Mesendoderm (in vitro differentiated cells): Measurements from ENCODE around the gene TSHZ2.

Experiments used
- DNase-seq: peaks from one replicate; pipeline ENCODE4 v3.0.0; 2013
- H2AK5ac ChIP-seq: 2 replicates; pipeline ENCODE4 v1.6.1; 2013; ENCODE audit warnings: low read length, inconsistent platforms
- H2BK120ac ChIP-seq: 2 replicates; pipeline ENCODE4 v1.6.1; 2013; ENCODE audit warnings: low read depth, mild to moderate bottlenecking, low read length, moderate library complexity, mixed read lengths
- H2BK15ac ChIP-seq: replicated peaks from 2 replicates; pipeline ENCODE4 v1.6.1; 2013; ENCODE audit warnings: low read depth, mild to moderate bottlenecking, moderate library complexity
- H2BK5ac ChIP-seq: 2 replicates; pipeline ENCODE4 v1.6.1; 2013; ENCODE audit warnings: low read length, inconsistent platforms
- H3K18ac ChIP-seq: 2 replicates; pipeline ENCODE4 v1.6.1; 2013; ENCODE audit warnings: mild to moderate bottlenecking, low read length, mixed read lengths
- H3K23ac ChIP-seq: one replicate; pipeline ENCODE4 v1.6.1; 2013; ENCODE audit warnings: low read length
- H3K27ac ChIP-seq: 2 replicates; pipeline ENCODE4 v1.5.1; 2013; ENCODE audit warnings: low read depth, mild to moderate bottlenecking, inconsistent platforms, low read length, moderate library complexity
- H3K27me3 ChIP-seq: 2 replicates; pipeline ENCODE4 v1.6.1; 2013; ENCODE audit warnings: low read length, control low read depth, mild to moderate bottlenecking, inconsistent platforms; ENCODE audit not compliant: insufficient read depth, poor library complexity
- H3K36me3 ChIP-seq: 2 replicates; pipeline ENCODE4 v1.6.1; 2013; ENCODE audit warnings: low read length, inconsistent platforms; ENCODE audit not compliant: control insufficient read depth, insufficient read depth
- H3K4ac ChIP-seq: one replicate; pipeline ENCODE4 v1.6.1; 2013; ENCODE audit warnings: low read depth, mild to moderate bottlenecking, low read length, moderate library complexity
- H3K4me1 ChIP-seq: 2 replicates; pipeline ENCODE4 v1.6.1; 2013; ENCODE audit warnings: low read depth, low read length, inconsistent platforms; ENCODE audit not compliant: control insufficient read depth
- H3K4me2 ChIP-seq: 2 replicates; pipeline ENCODE4 v1.6.1; 2013; ENCODE audit warnings: low read length
- H3K4me3 ChIP-seq: 2 replicates; pipeline ENCODE4 v1.5.1; 2013; ENCODE audit warnings: mild to moderate bottlenecking, low read length
- H3K56ac ChIP-seq: one replicate; pipeline ENCODE4 v1.6.1; 2013; ENCODE audit warnings: low read length
- H3K79me1 ChIP-seq: 2 replicates; pipeline ENCODE4 v1.6.1; 2013; ENCODE audit warnings: low read length, inconsistent platforms
- H3K79me2 ChIP-seq: 2 replicates; pipeline ENCODE4 v1.6.1; 2013; ENCODE audit warnings: mild to moderate bottlenecking, low read length; ENCODE audit not compliant: control insufficient read depth, insufficient read depth
- H3K9ac ChIP-seq: 2 replicates; pipeline ENCODE4 v1.6.1; 2013; ENCODE audit warnings: low read length, inconsistent platforms
- H4K5ac ChIP-seq: one replicate; pipeline ENCODE4 v1.6.1; 2013; ENCODE audit warnings: low read length
- H4K8ac ChIP-seq: one replicate; pipeline ENCODE4 v1.6.1; 2013; ENCODE audit warnings: low read depth, mild to moderate bottlenecking, control low read depth, low read length, moderate library complexity
- WGBS: extraction: QIAGEN DNeasy Blood & Tissue Kit; methylation state at CpG from one replicate; pipeline ENCODE4 v1.1.7; 2013; ENCODE audit warnings: low lambda C conversion rate, missing lambda C conversion rate; ENCODE audit not compliant: insufficient coverage; ENCODE audit errors: extremely low coverage; 5-methylcytosine and 5-hydroxymethylcytosine counted together

The TSHZ2 gene

DNA sequence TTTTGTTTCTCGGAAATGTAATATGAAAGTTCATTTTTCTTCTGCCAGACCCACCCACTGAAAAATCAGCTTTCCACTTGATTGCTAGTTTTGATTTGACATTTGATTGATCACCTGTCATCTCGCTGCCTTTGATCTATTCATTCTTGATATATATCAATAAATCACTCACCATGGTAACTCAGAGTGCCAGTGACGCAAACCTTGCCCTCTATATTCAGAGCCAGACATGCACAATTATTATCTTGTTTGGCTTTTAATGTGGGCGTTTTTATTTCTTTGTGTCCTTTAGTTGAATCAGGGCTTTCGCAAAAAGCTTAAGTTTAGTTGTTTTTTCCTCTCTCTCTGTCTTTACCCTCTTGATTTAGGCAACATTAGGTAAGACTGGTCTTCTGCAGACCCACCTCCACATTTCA lies 2.0 kb downstream of the TSHZ2 start:
- WGBS = no CpG with 5 or more reads among the region's 5 CpGs
- Histone ChIP-seq H3K18ac (no peak overlapping the region), H2BK5ac (no peak overlapping the region), H3K4me2 (no peak overlapping the region), H3K79me1 (no peaks in the 10 kb centered on the region), H2BK15ac (no peak overlapping the region), H3K36me3 (no peaks in the 10 kb centered on the region), H3K56ac (no peak overlapping the region), H2AK5ac (no peak overlapping the region), H3K23ac (no peak overlapping the region), H3K27ac (no peak overlapping the region), H3K4ac (no peak overlapping the region), H3K79me2 (no peaks in the 10 kb centered on the region), H3K9ac (no peak overlapping the region), H3K27me3 (peaks cover 4% of the 10 kb centered on the region), H3K4me3 (no peak overlapping the region), H4K8ac (no peak overlapping the region), H2BK120ac (no peak overlapping the region), H3K4me1 (no peaks in the 10 kb centered on the region), H4K5ac (no peak overlapping the region)
- DNase-seq = no peak

DNA sequence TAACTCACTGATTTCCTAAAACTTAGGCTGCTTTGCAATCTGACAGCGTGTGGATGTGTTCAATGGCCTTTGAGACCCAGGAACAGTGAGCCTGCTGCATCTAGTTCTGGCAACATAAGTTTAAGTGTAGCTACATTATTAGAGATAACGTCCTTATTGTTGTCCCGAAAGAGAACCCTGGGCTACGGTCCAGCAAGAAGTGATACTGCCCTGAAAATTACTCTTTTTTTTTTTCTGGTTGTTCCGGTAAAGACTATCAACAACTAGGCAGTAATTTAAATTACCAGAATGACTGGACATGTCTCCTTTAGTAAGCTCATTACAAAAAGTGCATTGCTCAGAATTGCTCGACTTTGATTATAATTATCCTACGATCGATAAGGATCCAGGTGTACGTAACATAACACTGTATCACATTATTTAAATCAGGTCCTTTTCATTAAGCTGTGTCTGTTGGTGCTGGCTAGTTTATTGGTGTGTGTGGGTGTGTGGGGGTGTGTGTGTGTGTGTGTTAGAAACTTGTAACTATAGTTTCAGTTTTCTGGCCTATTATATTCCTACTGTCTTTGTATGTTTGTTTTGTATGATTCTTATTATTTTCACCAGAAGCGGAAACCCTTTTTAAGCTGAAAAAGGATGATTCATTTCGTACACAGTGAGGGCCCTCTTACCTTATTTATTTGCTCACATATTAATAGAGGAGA lies 3.0 kb downstream of the TSHZ2 start:
- H3K27me3 ChIP-seq = peaks cover 4% of the 10 kb centered on the region
- no peak for DNase-seq
- H3K4ac ChIP-seq = no peak overlapping the region
- H3K4me3 ChIP-seq = no peak overlapping the region
- H3K36me3 ChIP-seq = no peaks in the 10 kb centered on the region
- no peak overlapping the region for H4K8ac ChIP-seq
- no peak overlapping the region for H3K27ac ChIP-seq
- no peak overlapping the region for H4K5ac ChIP-seq
- no peak overlapping the region for H2AK5ac ChIP-seq
- H3K79me2 ChIP-seq = no peaks in the 10 kb centered on the region
- H3K23ac ChIP-seq = no peak overlapping the region
- H3K9ac ChIP-seq = no peak overlapping the region
- no peak overlapping the region for H2BK15ac ChIP-seq
- no peaks in the 10 kb centered on the region for H3K4me1 ChIP-seq
- H3K4me2 ChIP-seq = no peak overlapping the region
- no CpG with 5 or more reads among the region's 11 CpGs for WGBS
- no peak overlapping the region for H2BK120ac ChIP-seq
- no peak overlapping the region for H3K18ac ChIP-seq
- no peaks in the 10 kb centered on the region for H3K79me1 ChIP-seq
- H2BK5ac ChIP-seq = no peak overlapping the region
- H3K56ac ChIP-seq = no peak overlapping the region

DNA sequence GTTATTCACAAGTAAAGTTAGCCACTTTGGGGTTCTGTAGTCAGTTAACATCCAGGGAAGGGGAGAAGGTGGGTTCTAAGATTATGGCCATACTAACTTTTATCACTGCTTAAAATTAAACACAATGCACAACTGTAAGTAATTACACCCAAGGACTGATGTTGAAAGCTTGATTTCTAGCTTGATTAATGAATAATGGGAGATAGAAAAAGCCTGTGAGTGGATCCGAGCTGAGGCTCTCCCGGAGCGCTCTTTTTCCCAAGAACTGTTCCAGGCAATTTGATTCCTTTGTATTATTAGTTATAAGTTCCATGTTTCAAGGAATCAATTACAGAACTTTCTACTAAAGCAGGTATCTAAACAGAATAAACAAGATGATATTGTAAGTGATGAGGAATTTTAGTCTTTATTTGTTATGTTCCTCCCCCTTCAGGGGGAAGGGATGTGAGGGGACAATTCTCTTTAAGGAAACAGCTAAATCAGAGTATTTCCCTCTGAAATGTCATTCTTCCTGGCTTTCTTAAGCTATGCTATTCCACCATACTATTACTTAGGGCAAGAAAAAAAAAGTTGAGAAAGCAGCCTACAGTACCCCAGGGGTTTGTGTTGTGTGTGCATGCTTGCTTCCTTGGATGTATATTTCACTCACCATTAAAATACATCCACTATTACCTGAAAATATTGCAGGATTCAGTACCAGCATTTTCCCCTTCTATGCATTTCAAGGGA lies 3.8 kb downstream of the TSHZ2 start:
- no CpG with 5 or more reads among the region's 3 CpGs for WGBS
- Histone ChIP-seq H3K9ac (no peak overlapping the region), H2AK5ac (no peak overlapping the region), H2BK120ac (no peak overlapping the region), H3K27ac (no peak overlapping the region), H3K79me1 (no peaks in the 10 kb centered on the region), H4K5ac (no peak overlapping the region), H3K4ac (no peak overlapping the region), H3K79me2 (no peaks in the 10 kb centered on the region), H3K27me3 (peaks cover 4% of the 10 kb centered on the region), H2BK5ac (no peak overlapping the region), H3K23ac (no peak overlapping the region), H3K18ac (no peak overlapping the region), H2BK15ac (no peak overlapping the region), H3K4me1 (no peaks in the 10 kb centered on the region), H3K56ac (no peak overlapping the region), H3K36me3 (no peaks in the 10 kb centered on the region), H3K4me2 (no peak overlapping the region), H4K8ac (no peak overlapping the region), H3K4me3 (no peak overlapping the region)
- DNase-seq = no peak

DNA sequence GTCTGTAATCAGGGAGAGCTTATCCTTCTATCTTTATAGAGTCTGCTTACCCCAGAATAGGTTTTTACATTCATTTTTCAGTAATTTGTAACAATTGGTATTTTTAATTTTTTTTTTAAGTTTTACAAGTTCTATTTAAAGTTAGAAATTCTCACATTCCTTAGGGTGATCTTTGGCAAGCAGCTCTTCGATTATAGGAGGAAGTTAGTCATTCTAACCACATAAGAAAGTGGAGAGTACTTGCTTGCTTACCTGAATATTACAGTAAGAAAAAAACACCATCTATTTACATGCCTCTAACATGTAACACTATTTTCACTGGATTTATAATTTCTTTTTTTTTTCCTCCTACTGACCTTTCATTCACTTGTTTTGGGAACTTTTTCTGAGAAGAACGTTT lies 6.7 kb downstream of the TSHZ2 start:
- Histone ChIP-seq H4K5ac (no peak overlapping the region), H2AK5ac (no peak overlapping the region), H3K4ac (no peak overlapping the region), H3K9ac (no peak overlapping the region), H4K8ac (no peak overlapping the region), H3K4me3 (no peak overlapping the region), H2BK15ac (no peak overlapping the region), H3K79me1 (no peaks in the 10 kb centered on the region), H3K18ac (no peak overlapping the region), H2BK120ac (no peak overlapping the region), H3K23ac (no peak overlapping the region), H2BK5ac (no peak overlapping the region), H3K36me3 (no peaks in the 10 kb centered on the region), H3K4me2 (no peak overlapping the region), H3K27ac (no peak overlapping the region), H3K4me1 (no peaks in the 10 kb centered on the region), H3K27me3 (no peaks in the 10 kb centered on the region), H3K56ac (no peak overlapping the region), H3K79me2 (no peaks in the 10 kb centered on the region)
- no CpG with 5 or more reads among the region's 2 CpGs for WGBS
- no peak for DNase-seq

DNA sequence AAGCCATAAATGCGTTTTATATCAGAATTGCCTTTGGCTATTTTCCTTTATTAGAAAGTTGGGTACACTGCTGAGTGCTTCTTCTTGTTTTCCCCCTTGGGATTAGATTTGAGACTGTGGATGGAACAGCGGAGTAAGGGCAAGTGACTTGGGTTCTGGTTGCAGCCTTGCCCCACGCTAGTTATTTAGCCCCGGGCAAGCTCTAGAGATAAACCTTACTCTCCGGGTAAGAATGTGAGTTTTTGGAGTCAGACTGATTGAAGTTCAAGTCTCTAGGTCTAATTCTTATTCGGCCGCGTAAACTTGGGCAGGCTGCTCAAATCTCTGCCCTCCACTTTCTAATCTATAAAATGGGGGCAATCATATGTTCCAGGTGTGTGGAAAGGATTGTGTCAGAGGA lies 8.9 kb downstream of the TSHZ2 start:
- Histone ChIP-seq H3K27ac (no peak overlapping the region), H4K8ac (no peak overlapping the region), H4K5ac (no peak overlapping the region), H3K9ac (no peak overlapping the region), H3K23ac (no peak overlapping the region), H2BK120ac (no peak overlapping the region), H2BK15ac (no peak overlapping the region), H3K4me3 (no peak overlapping the region), H3K4me1 (no peaks in the 10 kb centered on the region), H2AK5ac (no peak overlapping the region), H3K56ac (no peak overlapping the region), H3K79me2 (no peaks in the 10 kb centered on the region), H3K27me3 (no peaks in the 10 kb centered on the region), H3K36me3 (no peaks in the 10 kb centered on the region), H2BK5ac (no peak overlapping the region), H3K79me1 (no peaks in the 10 kb centered on the region), H3K4ac (no peak overlapping the region), H3K18ac (no peak overlapping the region), H3K4me2 (no peak overlapping the region)
- no peak for DNase-seq
- no CpG with 5 or more reads among the region's 8 CpGs for WGBS
